OCI-LY7 (cell line): ENCODE results near the gene SLC16A10. TPM values are rescaled to one million over a fixed set of nuclear protein-coding genes. Genes with fewer than 3 reads are reported as not detected.
A peak's percentile ranks its signal among the peaks of the same experiment; 100 is the strongest.

Experiments
- BruUV-seq: library from RNA; stranded (reverse); fragments of 400-500 nt; replicated peaks from 2 replicates; lab custom pipeline; 2021; lab: Mats Ljungman, UMichigan
- CTCF ChIA-PET: fragments of 300-600 bp; sonication (Branson Sonifier 250); formaldehyde crosslinking; loops from one replicate; lab custom pipeline; 2022; ENCODE audit warnings: antibody characterized with exemption; ENCODE audit not compliant: unreplicated experiment; lab: Charles Lee
- POLR2A ChIA-PET: fragments of 300-600 bp; sonication (Branson Sonifier 250); formaldehyde crosslinking; loops from one replicate; lab custom pipeline; 2022; ENCODE audit warnings: antibody characterized with exemption; lab: Charles Lee
- DNase-seq: peaks from one replicate; pipeline ENCODE4 v3.0.0-alpha.2; 2015; ENCODE audit warnings: low spot score
- H2AFZ ChIP-seq: fragments of 200-600 bp; sonication (generic), shearing (Covaris generic); 2 replicates; pipeline ENCODE4 v1.6.1; 2014; ENCODE audit warnings: mild to moderate bottlenecking, antibody characterized with exemption, low read length, moderate library complexity
- H3K27ac ChIP-seq: fragments of 200-600 bp; sonication (generic); 2 replicates; pipeline ENCODE4 v1.5.1; 2014; ENCODE audit warnings: mixed run types, low read depth, mild to moderate bottlenecking, moderate library complexity, low read length, inconsistent platforms; ENCODE audit not compliant: poor library complexity, severe bottlenecking
- H3K36me3 ChIP-seq: fragments of 200-600 bp; sonication (generic); 2 replicates; pipeline ENCODE4 v1.6.1; 2014; ENCODE audit warnings: mild to moderate bottlenecking, antibody characterized with exemption, low read length, moderate library complexity, mixed read lengths; ENCODE audit not compliant: insufficient read depth
- H3K4me1 ChIP-seq: fragments of 200-600 bp; sonication (generic); 2 replicates; pipeline ENCODE4 v1.5.1; 2014; ENCODE audit warnings: mild to moderate bottlenecking, low read length; ENCODE audit not compliant: insufficient read depth, poor library complexity, severe bottlenecking
- H3K4me2 ChIP-seq: fragments of 200-600 bp; sonication (generic); 2 replicates; pipeline ENCODE4 v1.6.1; 2014; ENCODE audit warnings: mild to moderate bottlenecking, low read length
- H3K4me3 ChIP-seq: fragments of 200-600 bp; sonication (generic); 2 replicates; pipeline ENCODE4 v1.5.1; 2014; ENCODE audit warnings: mild to moderate bottlenecking, low read depth, low read length; ENCODE audit not compliant: poor library complexity, severe bottlenecking
- H3K79me2 ChIP-seq: fragments of 200-600 bp; sonication (generic); 2 replicates; pipeline ENCODE4 v1.6.1; 2016; ENCODE audit warnings: low read depth, mild to moderate bottlenecking, low read length, moderate library complexity, mixed read lengths; ENCODE audit not compliant: insufficient read depth
- H3K9me2 ChIP-seq: fragments of 200-600 bp; sonication (generic); 2 replicates; pipeline ENCODE4 v1.6.1; 2016; ENCODE audit warnings: mild to moderate bottlenecking, low read length, mixed read lengths; ENCODE audit not compliant: insufficient read depth
- H3K9me3 ChIP-seq: fragments of 200-600 bp; sonication (generic); 2 replicates; pipeline ENCODE4 v1.6.1; 2014; ENCODE audit warnings: mild to moderate bottlenecking, mixed run types, low read length, mixed read lengths
- H4K20me1 ChIP-seq: fragments of 200-600 bp; sonication (generic); 2 replicates; pipeline ENCODE4 v1.6.1; 2014; ENCODE audit warnings: mild to moderate bottlenecking, antibody characterized with exemption, low read length, moderate library complexity, mixed read lengths; ENCODE audit not compliant: insufficient read depth
- CTCF ChIP-seq: fragments of 200-600 bp; sonication (generic); conservative IDR thresholded peaks from 2 replicates; pipeline ENCODE4 v1.5.1; 2014; ENCODE audit warnings: mild to moderate bottlenecking, antibody characterized with exemption, low read length, moderate library complexity, mixed read lengths
- EZH2phosphoT487 ChIP-seq: fragments of 200-600 bp; sonication (generic); IDR thresholded peaks from 2 replicates; pipeline ENCODE4 v1.6.1; 2018; ENCODE audit warnings: low read depth, borderline replicate concordance, mild to moderate bottlenecking, mixed run types, antibody characterized with exemption, low read length, moderate library complexity, mixed read lengths
- intact Hi-C: fragments of 100-400 bp; cut with micrococcal nuclease; formaldehyde crosslinking; loops from one replicate; pipeline ENCODE4 v1.10.0; 2022; ENCODE audit not compliant: unreplicated experiment
- total RNA-seq, 2 experiments: library from RNA; depleted of rRNA in 1 of 2; stranded (reverse); fragments of >200 nt in 1 of 2; shearing (Covaris generic) in 1 of 2; gene quantifications; 2 replicates each; pipeline ENCODE4 v1.2.3, GENCODE V29; 2014 to 2022

The SLC16A10 gene
- total RNA-seq, 2 experiments from 2014 or later, result not detected

- intact Hi-C loops, result loop anchor here (2.0 kb wide), 1 partner anchor 347 kb away; the partner anchor contains the start of gene TRAF3IP2
- Histone ChIP-seq H2AFZ (no peak overlapping the region), H3K27ac (no peak overlapping the region), H3K79me2 (peaks cover 17% of the 10 kb centered on the region; the same call in 1 of the 2 replicates), H3K4me3 (no peak overlapping the region), H4K20me1 (no peaks in the 10 kb centered on the region), H3K9me3 (no peaks in the 10 kb centered on the region), H3K4me1 (peaks cover 17% of the 10 kb centered on the region), H3K9me2 (no peaks in the 10 kb centered on the region), H3K4me2 (no peak overlapping the region), H3K36me3 (peaks cover 9% of the 10 kb centered on the region)
- BruUV-seq, result no TSS peak
- DNase-seq, result no peak
- POLR2A ChIA-PET, result interaction anchor here (0.6 to 1.2 kb wide), 3 partner anchors 58 to 291 kb away, joined by 3 to 5 read pairs (median 4); no protein-coding TSS in a partner anchor
- CTCF ChIA-PET, result interaction anchor here (1.7 to 1.9 kb wide), 2 partner anchors 221 to 307 kb away, joined by 14 to 28 read pairs; no protein-coding TSS in a partner anchor
- TF ChIP-seq CTCF, result no peak
- TF ChIP-seq EZH2phosphoT487, result no peak
These were observed 170.7 kb downstream of the SLC16A10 start for GRCh38 chr6:111258010-111258409.

- BruUV-seq, result no TSS peak
- no peaks in the 10 kb centered on the region for H4K20me1 ChIP-seq
- TF ChIP-seq CTCF, result no peak
- TF ChIP-seq EZH2phosphoT487, result no peak
- ChIA-PET CTCF (interaction anchor here (0.9 to 1.9 kb wide), 8 partner anchors 48 to 750 kb away, joined by 3 to 28 read pairs (median 4); partner anchors contain the start of gene TRAF3IP2), POLR2A (interaction anchor here (0.5 to 2.0 kb wide), 16 partner anchors 8 to 1677 kb away, joined by 3 to 21 read pairs (median 4); partner anchors contain the start of genes REV3L and TRAF3IP2)
- no peak overlapping the region for H3K27ac ChIP-seq
- intact Hi-C loops, result loop anchor here (1.0 to 2.0 kb wide), 6 partner anchors 220 to 785 kb away; partner anchors contain the start of genes REV3L and TRAF3IP2
- H2AFZ ChIP-seq, result peak overlapping the region; percentile 97; the same call in 1 of the 2 replicates
- peaks cover 10% of the 10 kb centered on the region for H3K36me3 ChIP-seq
- H3K4me1 ChIP-seq, result peaks cover 17% of the 10 kb centered on the region
- H3K9me3 ChIP-seq, result no peaks in the 10 kb centered on the region
- H3K4me3 ChIP-seq, result peak overlapping the region; percentile 50
- peak overlapping the region; percentile 66 for H3K4me2 ChIP-seq
- H3K9me2 ChIP-seq, result no peaks in the 10 kb centered on the region
- peaks cover 17% of the 10 kb centered on the region; the same call in 1 of the 2 replicates for H3K79me2 ChIP-seq
- no peak for DNase-seq
These were observed 171.3 kb downstream of the SLC16A10 start for GRCh38 chr6:111258615-111259088.
